Aorta (tissue), 5 donors: ENCODE results near the gene TSTD1. TPM values are rescaled to one million over a fixed set of nuclear protein-coding genes. Genes with fewer than 3 reads are reported as not detected.
"Not testable (repeated sequence)": the region's sequence is repeated elsewhere in the genome, so short reads cannot be mapped to it uniquely, and the experiment has no call there.

ENCODE experiments used
- ATAC-seq: fragments of 200-7000 bp; cut with Tn5 transposase; one replicate; pipeline ENCODE4 v1.9.1; 2022; ENCODE audit warnings: moderate library complexity; ENCODE audit not compliant: low FRiP score
- DNase-seq, 2 donors: peaks; one replicate each; pipeline ENCODE4 v3.0.0-alpha.2; 2020
- H3K27ac ChIP-seq, 2 donors: one replicate each; pipeline ENCODE4 v1.5.1; 2013; ENCODE audit warnings: low read length in 2 of 2, mild to moderate bottlenecking in 2 of 2, moderate library complexity in 2 of 2, control low read depth in 1 of 2, inconsistent platforms in 1 of 2, low read depth in 1 of 2
- H3K27me3 ChIP-seq, 2 donors: one replicate each; pipeline ENCODE4 v1.6.1; 2013; ENCODE audit warnings: control low read depth in 1 of 2, low read length in 1 of 2, mild to moderate bottlenecking in 1 of 2, moderate library complexity in 1 of 2; ENCODE audit not compliant: insufficient read depth in 2 of 2, control insufficient read depth in 1 of 2
- H3K36me3 ChIP-seq, 2 donors: one replicate each; pipeline ENCODE4 v1.6.1; 2013; ENCODE audit warnings: control low read depth in 1 of 2, low read length in 1 of 2, mild to moderate bottlenecking in 1 of 2; ENCODE audit not compliant: insufficient read depth in 2 of 2, control insufficient read depth in 1 of 2
- H3K4me1 ChIP-seq, 2 donors: one replicate each; pipeline ENCODE4 v1.6.1; 2013; ENCODE audit warnings: low read length in 2 of 2, control low read depth in 1 of 2, mild to moderate bottlenecking in 1 of 2, moderate library complexity in 1 of 2; ENCODE audit not compliant: insufficient read depth in 2 of 2, control insufficient read depth in 1 of 2
- H3K4me3 ChIP-seq, 2 donors: one replicate each; pipeline ENCODE4 v1.5.1; 2013; ENCODE audit warnings: low read length in 2 of 2, control low read depth in 1 of 2, mild to moderate bottlenecking in 1 of 2
- H3K9me3 ChIP-seq: one replicate; pipeline ENCODE4 v1.6.1; 2013; ENCODE audit warnings: mild to moderate bottlenecking, low read length; ENCODE audit not compliant: control insufficient read depth
- WGBS, 2 donors: extraction: QIAGEN DNeasy Blood & Tissue Kit; methylation state at CpG; one replicate each; pipeline ENCODE4 v1.1.7; 2013; 5-methylcytosine and 5-hydroxymethylcytosine counted together
- intact Hi-C, 2 donors: fragments of 100-400 bp; cut with DNase I; formaldehyde crosslinking; loops; one replicate each; pipeline versions ENCODE4 v1.14.2 to v1.15.0; 2022
- polyA plus RNA-seq, 2 donors: library from polyadenylated mRNA; stranded (reverse); fragments of 200-250 nt; gene quantifications; one replicate each; pipeline ENCODE4 v1.2.3, GENCODE V29; 2013
- total RNA-seq, 2 donors: library from RNA; stranded (reverse); fragmentation: NEBNext Ultra II Directional; extraction: Animal tissue kit (Norgen Biotek cat#: 25700); gene quantifications; one replicate each; pipeline ENCODE4 v1.2.1, GENCODE V29; 2021
- donor health status: healthy with polysubstance abuse.
- donor health status: Bipolar disorder and iron deficiency.
- donor health status: DM: no; HTN: no; CAD: no.
- donor health status: DM: no; HTN: no; CAD: no.
- donor health status: DM: yes; HTN: yes; CAD: no.

Gene TSTD1
- total and polyA plus RNA-seq, 4 donors: 9.1 to 31.9 (median 12.9) TPM

- no peak for ATAC-seq
- WGBS, 2 donors: 92 to 95% methylated on average over 4 of the region's 4 CpGs
- no peaks in the 10 kb centered on the region for H3K4me1 ChIP-seq
- intact Hi-C loops: no loop called here
- no peaks in the 10 kb centered on the region for H3K36me3 ChIP-seq
- no peak overlapping the region for H3K27ac ChIP-seq
- H3K9me3 ChIP-seq: no peaks in the 10 kb centered on the region
- H3K4me3 ChIP-seq: no peak overlapping the region
- DNase-seq: no peak
- no peaks in the 10 kb centered on the region for H3K27me3 ChIP-seq
Measured at GRCh38 chr1:161070761-161071160, 32.0 kb upstream of the TSTD1 start.

GRCh38 chr1:161069731-161070270, 31.0 kb upstream of the TSTD1 start, which contains the start of gene ARHGAP30:
Gene ARHGAP30 (minus strand): TSS chr1:161069891. CDS start chr1:161069624, 267 bp downstream.
- Histone ChIP-seq H3K27ac (no peak within 1 kb of the TSS), H3K4me3 (no peak within 1 kb of the TSS), H3K36me3 (no peaks in the 10 kb centered on the region), H3K4me1 (no peaks in the 10 kb centered on the region), H3K27me3 (no peaks in the 10 kb centered on the region), H3K9me3 (no peaks in the 10 kb centered on the region)
- intact Hi-C loops: no loop called here
- DNase-seq (peak; percentile 81 to 90), ATAC-seq (peak; percentile 47)
- WGBS, 2 donors: 80 to 83% methylated on average over 9 of the region's 9 CpGs

- no peak overlapping the region for H3K27ac ChIP-seq
- H3K36me3 ChIP-seq: no peaks in the 10 kb centered on the region
- ATAC-seq (no peak), DNase-seq (peak; percentile 52 to 66)
- intact Hi-C loops: no loop called here
- no peaks in the 10 kb centered on the region for H3K4me1 ChIP-seq
- WGBS, 2 donors: 87 to 90% methylated on average over 9 of the region's 9 CpGs
- H3K4me3 ChIP-seq: no peak overlapping the region
- H3K27me3 ChIP-seq: no peaks in the 10 kb centered on the region
- no peaks in the 10 kb centered on the region for H3K9me3 ChIP-seq
Measured at GRCh38 chr1:161069241-161069640, 30.5 kb upstream of the TSTD1 start.

GRCh38 chr1:161068306-161069234, 29.8 kb upstream of the TSTD1 start:
- Histone ChIP-seq H3K4me3 (no peak overlapping the region), H3K27ac (no peak overlapping the region), H3K9me3 (no peaks in the 10 kb centered on the region), H3K4me1 (no peaks in the 10 kb centered on the region), H3K27me3 (no peaks in the 10 kb centered on the region), H3K36me3 (no peaks in the 10 kb centered on the region)
- peak; percentile 83 for ATAC-seq
- 80% methylated on average over 10 of the region's 10 CpGs for WGBS, 2 donors
- peak; percentile 81 to 90 for DNase-seq
- intact Hi-C loops: no loop called here

- H3K9me3 ChIP-seq: no peaks in the 10 kb centered on the region
- DNase-seq (peak in 1 of 2 donors; percentile 6), ATAC-seq (no peak)
- WGBS, 2 donors: 66 to 71% methylated on average over 3 of the region's 3 CpGs
- no peaks in the 10 kb centered on the region for H3K27me3 ChIP-seq
- no peaks in the 10 kb centered on the region for H3K4me1 ChIP-seq
- no peak overlapping the region for H3K4me3 ChIP-seq
- no peak overlapping the region for H3K27ac ChIP-seq
- intact Hi-C loops: no loop called here
- no peaks in the 10 kb centered on the region for H3K36me3 ChIP-seq
Measured at GRCh38 chr1:161066694-161067093, 27.9 kb upstream of the TSTD1 start.

GRCh38 chr1:161065681-161066080, 26.9 kb upstream of the TSTD1 start:
- H3K27me3 ChIP-seq, DNase-seq, H3K36me3 ChIP-seq, intact Hi-C loops, H3K27ac ChIP-seq, H3K9me3 ChIP-seq, ATAC-seq, H3K4me1 ChIP-seq, H3K4me3 ChIP-seq: not testable (repeated sequence)
- WGBS, 2 donors: 87 to 88% methylated on average over 7 of the region's 7 CpGs

- H3K4me1 ChIP-seq, H3K9me3 ChIP-seq, H3K4me3 ChIP-seq, intact Hi-C loops, H3K36me3 ChIP-seq, H3K27me3 ChIP-seq, H3K27ac ChIP-seq, DNase-seq, ATAC-seq: not testable (repeated sequence)
- 54 to 56% methylated on average over 6 of the region's 6 CpGs for WGBS, 2 donors
Measured at GRCh38 chr1:161063936-161064335, 25.2 kb upstream of the TSTD1 start.

- no peak for ATAC-seq
- Histone ChIP-seq H3K9me3 (no peaks in the 10 kb centered on the region), H3K36me3 (no peaks in the 10 kb centered on the region), H3K4me1 (no peaks in the 10 kb centered on the region), H3K27me3 (no peaks in the 10 kb centered on the region), H3K4me3 (no peak overlapping the region), H3K27ac (no peak overlapping the region)
- 88 to 94% methylated on average over 4 of the region's 4 CpGs for WGBS, 2 donors
- no peak for DNase-seq
- intact Hi-C loops: no loop called here
Measured at GRCh38 chr1:161061419-161061818, 22.7 kb upstream of the TSTD1 start.

GRCh38 chr1:161059293-161059692, 20.5 kb upstream of the TSTD1 start:
- WGBS, 2 donors: 73 to 77% methylated on average over 6 of the region's 6 CpGs
- intact Hi-C loops: no loop called here
- Histone ChIP-seq H3K9me3 (no peaks in the 10 kb centered on the region), H3K27ac (no peak overlapping the region), H3K4me1 (no peaks in the 10 kb centered on the region), H3K27me3 (no peaks in the 10 kb centered on the region), H3K36me3 (no peaks in the 10 kb centered on the region), H3K4me3 (no peak overlapping the region)
- ATAC-seq (no peak), DNase-seq (peak in 1 of 2 donors; percentile 3)
